Stimulated activated CD4-positive, alpha-beta T cell treated with anti-CD3 and anti-CD28 coated beads, TNF-alpha, amount 100 ng/mL, for 24 hours (primary cell): ENCODE measurements around the gene TUBG2.
A peak's percentile ranks its signal among the peaks of the same experiment; 100 is the strongest.

Source experiments
- DNase-seq, 3 experiments: peaks; one replicate each; pipeline ENCODE4 v3.0.0-alpha.2; 2020; ENCODE audit warnings: low read depth in 3 of 3

Gene TUBG2

GRCh38 chr17:42676424-42677011 lies 17.4 kb downstream of the TUBG2 start, which contains the start of gene PLEKHH3:
TSS of gene PLEKHH3 (minus strand) at chr17:42676994. CDS start at chr17:42676563, 431 bp downstream.
- DNase-seq, result no peak

GRCh38 chr17:42677012-42677857 lies 18.2 kb downstream of the TUBG2 start:
- peak; percentile 96 to 99 (median 98) for DNase-seq

- peak; percentile 55 to 80 (median 61) for DNase-seq
Measured at GRCh38 chr17:42677921-42678781, 19.1 kb downstream of the TUBG2 start.

DNA sequence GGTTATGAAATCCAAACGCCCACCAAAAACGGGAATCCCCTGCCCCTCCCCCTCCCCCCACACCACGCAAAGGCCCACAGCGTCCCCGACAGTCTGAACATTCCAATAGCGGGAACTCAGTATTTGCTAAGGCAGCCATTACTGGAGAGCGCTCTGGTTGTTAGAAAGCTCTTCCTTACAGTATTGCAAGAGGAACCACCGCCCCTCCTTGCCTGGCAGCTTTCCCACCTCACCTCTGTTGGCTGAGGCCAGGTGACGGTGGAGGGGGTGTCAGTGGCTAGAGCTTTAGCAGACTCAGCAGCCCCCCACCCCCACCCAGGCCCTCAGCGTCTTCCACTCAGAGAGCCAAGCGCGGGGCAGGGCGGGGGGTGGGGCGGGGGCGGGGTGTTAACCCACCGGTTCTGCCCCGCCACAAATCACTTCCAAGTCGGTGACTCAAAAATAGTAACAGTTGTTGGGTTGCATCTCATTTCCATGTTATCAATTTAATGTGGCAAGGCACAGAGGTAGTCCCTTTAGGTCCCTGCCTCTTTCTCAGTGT lies 19.9 kb downstream of the TUBG2 start:
- no peak for DNase-seq

- peak; percentile 41 to 74 (median 45) for DNase-seq
Measured at GRCh38 chr17:42679492-42680330, 20.6 kb downstream of the TUBG2 start.

- no peak for DNase-seq
Measured at GRCh38 chr17:42680331-42680808, 21.3 kb downstream of the TUBG2 start.

- DNase-seq, result no peak
Measured at GRCh38 chr17:42681976-42682721, 23.1 kb downstream of the TUBG2 start, which contains the start of gene CNTNAP1. TSS of gene CNTNAP1 (plus strand) at chr17:42682531. CDS start at chr17:42682830, 299 bp downstream.

- DNase-seq, result no peak
Measured at GRCh38 chr17:42682722-42683403, 23.8 kb downstream of the TUBG2 start.

- no peak for DNase-seq
Measured at GRCh38 chr17:42683407-42684034, 24.4 kb downstream of the TUBG2 start.

- no peak for DNase-seq
Measured at GRCh38 chr17:42684929-42685556, 26.0 kb downstream of the TUBG2 start.

GRCh38 chr17:42685831-42686230 lies 26.7 kb downstream of the TUBG2 start:
- no peak for DNase-seq

DNA sequence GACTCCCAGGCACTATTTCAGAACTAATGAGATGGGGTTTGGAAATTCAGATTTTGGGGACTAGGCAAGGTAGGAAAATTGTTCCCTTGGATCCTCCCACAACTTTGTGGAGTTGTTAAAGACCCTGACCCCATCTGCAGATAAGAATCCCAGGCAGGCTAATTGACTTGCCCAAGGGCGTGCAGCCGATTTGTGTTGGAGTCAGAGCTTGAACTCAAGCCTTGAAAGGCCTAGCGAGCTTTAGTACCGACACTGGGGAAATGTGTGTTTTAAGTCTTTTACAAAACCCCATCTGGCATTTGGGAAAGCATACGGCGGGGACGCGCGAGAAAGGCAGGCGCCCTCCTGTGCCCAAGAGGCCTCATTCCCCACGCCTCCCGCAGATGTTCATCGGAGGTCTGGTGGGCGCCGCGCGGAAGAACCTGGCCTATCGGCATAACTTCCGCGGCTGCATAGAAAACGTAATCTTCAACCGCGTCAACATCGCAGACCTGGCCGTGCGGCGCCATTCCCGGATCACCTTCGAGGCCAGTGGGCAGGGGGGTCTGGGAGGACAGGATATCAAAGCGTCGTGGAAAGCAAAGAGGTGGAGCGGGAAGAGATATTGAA lies 27.5 kb downstream of the TUBG2 start:
- DNase-seq, result no peak

DNA sequence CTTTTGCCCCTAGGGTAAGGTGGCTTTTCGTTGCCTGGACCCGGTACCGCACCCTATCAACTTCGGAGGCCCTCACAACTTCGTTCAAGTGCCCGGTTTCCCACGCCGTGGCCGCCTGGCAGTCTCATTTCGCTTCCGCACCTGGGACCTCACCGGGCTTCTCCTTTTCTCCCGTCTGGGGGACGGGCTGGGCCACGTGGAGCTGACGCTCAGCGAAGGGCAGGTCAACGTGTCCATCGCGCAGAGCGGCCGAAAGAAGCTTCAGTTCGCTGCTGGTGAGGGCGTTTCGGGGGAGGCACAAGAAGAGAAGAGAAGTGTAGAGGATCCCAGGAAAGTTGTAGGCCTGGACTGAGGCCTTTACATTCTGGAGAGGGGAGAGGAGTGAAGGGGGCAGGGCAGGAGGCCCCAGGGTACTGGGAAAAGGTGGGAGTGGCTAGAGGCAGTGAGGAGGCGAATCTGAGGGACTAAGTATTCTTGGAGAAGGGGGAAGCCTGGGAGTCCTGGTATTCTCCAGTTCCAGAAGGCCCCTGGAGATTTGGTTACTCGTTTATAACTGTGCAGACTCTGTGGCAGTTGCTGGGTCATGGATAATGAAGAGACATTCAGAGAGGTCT lies 28.7 kb downstream of the TUBG2 start:
- DNase-seq, result no peak

GRCh38 chr17:42690596-42690995 lies 31.5 kb downstream of the TUBG2 start:
- no peak for DNase-seq

- no peak for DNase-seq
Measured at GRCh38 chr17:42691021-42691545, 32.0 kb downstream of the TUBG2 start.

DNA sequence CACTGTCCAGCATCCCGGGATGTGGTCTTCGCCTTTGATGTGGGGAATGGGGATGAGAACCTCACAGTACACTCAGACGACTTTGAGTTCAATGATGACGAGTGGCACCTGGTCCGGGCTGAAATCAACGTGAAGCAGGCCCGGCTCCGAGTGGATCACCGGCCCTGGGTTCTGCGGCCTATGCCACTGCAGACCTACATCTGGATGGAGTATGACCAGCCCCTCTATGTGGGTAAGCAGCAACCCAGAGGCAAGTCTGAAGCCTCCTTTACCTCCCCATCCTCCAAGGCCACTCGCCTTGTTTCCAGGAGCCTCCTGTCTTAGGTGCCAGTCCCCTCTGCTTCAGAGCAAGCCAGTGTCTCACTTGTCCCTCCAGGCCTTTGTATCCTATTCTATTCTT lies 33.4 kb downstream of the TUBG2 start:
- DNase-seq, result no peak

DNA sequence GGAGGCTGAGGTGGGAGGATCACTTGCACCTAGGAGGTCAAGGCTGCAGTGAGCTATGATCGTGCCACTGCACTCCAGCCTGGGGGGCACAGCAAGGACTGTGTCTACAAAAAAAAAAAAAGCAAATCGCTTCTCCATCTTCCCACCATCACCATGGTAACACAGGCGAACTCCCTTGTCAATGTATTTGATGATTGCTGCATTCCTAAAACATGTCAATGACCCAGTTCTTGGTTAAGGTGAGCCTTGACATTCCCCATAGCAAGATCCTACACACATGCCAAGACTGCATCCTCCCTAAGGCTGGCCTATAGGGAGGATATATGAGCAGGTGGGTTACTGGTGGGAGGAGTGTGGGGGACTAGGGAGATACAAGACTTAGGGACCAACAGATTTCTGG lies 35.4 kb downstream of the TUBG2 start:
- no peak for DNase-seq
